GM19468 (cell line): ENCODE measurements around the gene TSPAN16.

Source experiments
- ATAC-seq: cut with Tn5 transposase; IDR thresholded peaks from one replicate; pipeline ENCODE4 v1.9.1; 2021; ENCODE audit warnings: mild to moderate bottlenecking, moderate library complexity, moderate number of reproducible peaks; ENCODE audit not compliant: unreplicated experiment; ENCODE audit errors: extremely low read depth

The TSPAN16 gene, protein sequence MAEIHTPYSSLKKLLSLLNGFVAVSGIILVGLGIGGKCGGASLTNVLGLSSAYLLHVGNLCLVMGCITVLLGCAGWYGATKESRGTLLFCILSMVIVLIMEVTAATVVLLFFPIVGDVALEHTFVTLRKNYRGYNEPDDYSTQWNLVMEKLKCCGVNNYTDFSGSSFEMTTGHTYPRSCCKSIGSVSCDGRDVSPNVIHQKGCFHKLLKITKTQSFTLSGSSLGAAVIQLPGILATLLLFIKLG

DNA sequence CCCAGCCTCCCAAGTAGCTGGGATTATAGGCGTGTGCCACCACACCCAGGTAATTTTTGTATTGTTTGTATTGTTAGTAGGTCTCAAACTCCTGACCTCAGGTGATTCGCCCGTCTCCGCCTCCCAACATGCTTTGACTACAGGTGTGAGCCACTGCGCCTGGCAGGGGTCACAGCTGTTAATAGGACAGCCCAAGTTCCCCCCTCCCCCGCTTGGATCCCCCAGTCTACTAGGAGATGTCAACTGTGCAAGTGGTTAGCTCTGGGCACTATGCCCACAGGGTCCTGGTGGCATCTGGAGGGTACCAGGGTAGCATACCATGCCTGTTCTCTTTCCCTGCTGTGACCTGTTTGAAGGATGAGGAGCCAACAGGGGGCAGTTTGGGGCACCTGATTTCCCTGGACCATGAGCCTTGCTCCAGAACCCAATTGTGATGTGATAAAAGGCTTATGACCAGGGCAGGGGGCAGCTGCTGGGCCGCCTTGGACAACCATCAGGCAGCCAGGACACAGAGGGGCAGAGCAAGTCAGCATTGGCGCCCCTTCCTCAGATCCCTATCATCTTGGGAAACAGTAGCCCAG lies at the start of gene TSPAN16:
Gene TSPAN16 (plus strand): TSS at position 496 of the 581 bp plus-strand sequence. CDS start 138 bp downstream, outside the sequence.
- no peak for ATAC-seq

DNA sequence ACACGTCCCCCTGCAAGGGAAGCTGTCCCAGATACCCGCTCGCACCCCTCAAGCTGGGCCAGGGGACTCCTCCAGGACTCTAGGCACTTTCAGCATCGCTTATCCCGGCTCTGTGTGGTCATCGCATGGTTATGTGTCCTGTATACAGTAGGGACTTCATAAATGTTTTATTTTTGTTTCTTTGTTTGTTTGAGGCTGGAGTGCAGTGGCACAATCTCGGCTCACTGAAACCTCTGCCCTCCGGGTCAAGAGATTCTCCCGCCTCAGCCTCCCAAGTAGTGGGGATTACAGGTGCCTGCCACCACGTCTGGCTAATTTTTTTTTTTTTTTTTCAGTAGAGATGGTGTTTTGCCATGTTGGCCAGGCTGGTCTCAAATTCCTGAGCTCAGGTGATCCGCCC lies 49.0 kb upstream of the TSPAN16 start:
- ATAC-seq: no peak

DNA sequence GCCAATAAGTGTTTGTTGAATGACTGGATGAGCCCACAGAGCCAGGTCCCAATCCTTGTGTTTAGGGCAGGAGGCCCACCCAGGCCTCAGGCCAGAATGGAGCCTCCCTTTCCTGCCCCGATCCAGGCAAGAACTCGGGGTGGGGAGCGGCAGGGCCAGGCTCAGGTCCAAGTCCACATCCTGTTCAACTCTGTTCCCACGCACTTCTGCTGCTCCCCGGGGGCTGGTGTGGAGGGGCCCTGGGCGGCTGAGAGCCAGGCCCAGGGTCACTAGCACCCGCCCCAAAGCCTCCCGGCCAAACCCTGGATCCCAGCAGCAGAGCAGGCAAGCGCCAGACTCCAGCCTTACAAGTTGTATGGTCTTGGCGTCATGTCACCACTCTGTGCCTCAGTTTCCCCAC lies 48.6 kb upstream of the TSPAN16 start:
- ATAC-seq: no peak

DNA sequence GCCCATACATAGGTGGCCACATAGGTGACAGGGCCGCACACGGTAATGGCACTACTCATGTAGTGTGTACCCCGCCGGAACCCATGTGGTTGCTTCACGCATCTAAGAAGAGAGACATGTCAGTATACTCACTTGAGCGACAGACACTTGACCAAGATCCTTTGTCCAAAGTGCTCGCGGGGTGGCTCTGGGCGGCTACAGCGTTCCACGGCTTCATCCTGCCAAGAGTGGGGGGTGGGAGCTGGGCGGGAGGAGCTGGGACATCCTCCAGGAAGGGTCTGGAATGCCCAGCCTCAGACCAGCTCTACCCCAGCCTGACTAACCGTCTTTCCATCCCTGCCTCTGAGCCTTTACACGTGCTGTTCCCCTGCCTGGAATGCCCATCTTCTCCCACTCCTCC lies 48.0 kb upstream of the TSPAN16 start:
- no peak for ATAC-seq

DNA sequence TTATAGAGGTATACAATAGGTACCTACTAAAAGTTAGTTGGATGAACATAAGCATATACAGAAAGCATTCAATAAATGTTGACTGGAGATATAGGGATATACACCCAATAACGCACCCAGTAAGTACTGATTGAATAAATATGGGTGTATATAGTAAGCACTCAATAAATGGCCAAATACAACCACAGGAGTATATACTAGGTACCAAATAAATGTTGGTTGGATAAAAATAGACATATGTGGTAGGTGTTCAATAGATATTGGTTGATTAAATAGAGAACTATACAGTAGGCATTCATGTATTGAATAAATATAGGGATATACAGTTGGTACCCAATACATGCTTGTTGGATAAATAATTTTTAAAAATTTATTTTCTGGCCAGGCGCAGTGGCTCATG lies 47.1 kb upstream of the TSPAN16 start:
- ATAC-seq: no peak

DNA sequence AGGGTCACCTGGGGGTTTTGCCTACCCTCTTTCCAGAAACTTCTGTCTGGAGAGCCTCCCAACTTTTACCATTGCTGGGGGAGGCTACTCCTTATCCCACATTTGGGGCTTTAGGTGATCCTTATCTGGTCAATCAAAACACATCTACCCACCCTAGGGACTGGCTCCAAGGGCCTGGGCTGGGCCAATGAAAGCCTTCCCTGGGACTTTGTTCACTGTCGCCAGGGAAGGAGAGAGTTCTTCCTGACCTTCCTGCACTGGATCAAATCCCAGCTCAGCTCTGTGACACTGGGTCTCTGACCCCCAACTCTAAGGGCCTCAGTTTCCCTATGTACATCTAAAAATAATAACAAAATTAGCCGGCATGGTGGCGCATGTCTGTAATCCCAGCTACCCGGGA lies 44.7 kb upstream of the TSPAN16 start:
- no peak for ATAC-seq

DNA sequence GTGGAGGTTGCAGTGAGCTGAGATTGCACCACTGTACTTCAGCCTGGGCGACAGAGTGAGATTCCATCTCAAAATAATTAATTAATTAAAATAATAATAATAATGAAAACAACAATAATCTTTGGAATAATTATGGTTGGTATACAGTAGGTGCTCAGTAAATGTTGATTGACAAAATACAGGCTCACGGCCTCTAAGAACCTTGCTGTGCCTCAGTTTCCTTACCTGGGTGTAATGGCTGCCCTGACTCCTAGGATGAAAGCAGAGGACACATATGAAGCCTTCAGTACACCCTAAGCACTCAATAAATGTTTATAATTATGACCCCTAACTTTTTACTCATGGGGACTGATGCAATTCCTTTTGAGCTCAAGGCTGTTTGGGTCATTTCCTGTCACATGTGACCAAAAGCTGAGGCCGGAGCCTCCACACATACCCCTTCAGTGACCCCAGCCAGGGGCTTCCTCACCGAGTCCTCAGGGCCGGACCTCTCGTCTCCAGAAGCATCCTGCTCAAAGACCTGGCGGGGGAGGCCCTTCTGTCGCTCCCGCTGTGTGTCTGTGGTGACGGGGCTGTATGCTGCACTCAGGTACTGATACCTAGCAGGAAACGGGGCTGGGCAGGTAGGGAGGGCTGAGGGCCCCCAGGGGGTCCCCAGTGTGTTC lies 44.2 kb upstream of the TSPAN16 start:
- no peak for ATAC-seq

DNA sequence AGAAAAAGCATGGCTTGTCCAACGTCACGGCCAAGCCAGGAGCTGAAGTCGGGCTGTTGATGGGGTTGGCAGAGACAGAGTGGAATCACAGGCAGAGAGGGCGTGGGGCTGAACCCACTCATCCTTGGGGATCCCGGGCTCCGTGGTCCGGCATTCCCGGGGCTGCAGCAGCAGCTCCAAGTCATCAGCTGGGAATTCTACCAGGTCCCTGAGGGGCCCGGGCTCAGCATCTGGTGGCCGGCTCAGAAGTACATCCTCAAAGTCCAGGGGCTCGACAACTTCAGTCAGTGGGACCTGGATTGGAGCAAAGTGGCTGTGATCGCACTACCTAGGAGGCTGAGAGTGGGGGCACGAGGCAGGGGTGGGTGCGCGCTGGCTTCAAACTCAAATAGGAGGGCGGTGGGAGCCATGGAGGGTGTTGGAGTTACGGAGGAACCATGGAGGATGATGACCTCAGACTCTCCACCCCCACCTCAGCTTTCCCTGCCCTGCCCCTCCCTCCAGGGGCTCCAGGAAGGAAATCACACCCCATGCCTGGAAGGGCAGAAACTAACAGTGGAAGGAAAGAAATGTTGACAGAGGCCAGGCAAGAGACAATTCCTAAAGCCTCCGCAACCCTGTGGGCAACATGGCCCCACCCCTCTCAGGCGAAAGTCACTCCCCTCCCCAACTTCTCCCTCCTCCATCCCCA lies 43.1 kb upstream of the TSPAN16 start:
- ATAC-seq: no peak

DNA sequence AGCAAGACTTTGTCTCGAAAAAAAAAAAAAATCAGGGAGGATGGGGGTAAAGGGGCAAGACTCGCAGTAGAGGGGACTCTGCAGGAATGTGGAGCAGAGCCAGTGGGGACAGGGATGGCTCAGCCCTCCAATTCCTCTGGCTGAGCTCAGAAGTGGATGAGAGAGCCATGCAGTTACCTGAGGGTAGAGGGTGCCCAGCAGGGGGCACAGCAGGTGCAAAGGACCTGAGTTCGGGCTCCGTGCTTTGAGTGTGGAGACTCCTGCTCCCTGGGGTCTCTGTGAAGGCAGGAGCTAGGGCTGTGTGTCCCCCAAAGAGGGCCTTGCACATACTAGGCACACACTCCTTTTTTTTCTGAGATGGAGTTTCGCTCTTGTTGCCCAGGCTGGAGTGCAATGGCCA lies 41.3 kb upstream of the TSPAN16 start:
- no peak for ATAC-seq

DNA sequence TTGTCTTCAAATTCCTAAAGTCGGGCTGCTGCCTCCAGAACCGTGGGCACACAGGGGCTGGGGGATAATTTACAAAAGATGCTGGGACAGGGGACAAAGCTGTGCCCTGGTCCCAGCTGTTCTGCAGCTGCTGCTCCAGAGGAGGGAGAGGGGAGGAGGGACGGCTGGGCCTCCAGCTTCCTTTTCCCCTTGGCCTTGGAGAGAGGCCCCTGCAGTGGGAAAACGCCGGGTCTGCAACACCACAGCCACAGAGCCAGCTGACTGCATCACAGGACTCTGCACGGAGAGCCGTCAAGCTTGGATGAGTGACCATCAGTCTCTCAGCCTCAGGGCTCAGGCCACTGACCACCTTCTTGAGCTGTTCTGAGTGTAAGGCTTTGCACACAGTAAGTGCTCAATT lies 39.8 kb upstream of the TSPAN16 start:
- no peak for ATAC-seq

DNA sequence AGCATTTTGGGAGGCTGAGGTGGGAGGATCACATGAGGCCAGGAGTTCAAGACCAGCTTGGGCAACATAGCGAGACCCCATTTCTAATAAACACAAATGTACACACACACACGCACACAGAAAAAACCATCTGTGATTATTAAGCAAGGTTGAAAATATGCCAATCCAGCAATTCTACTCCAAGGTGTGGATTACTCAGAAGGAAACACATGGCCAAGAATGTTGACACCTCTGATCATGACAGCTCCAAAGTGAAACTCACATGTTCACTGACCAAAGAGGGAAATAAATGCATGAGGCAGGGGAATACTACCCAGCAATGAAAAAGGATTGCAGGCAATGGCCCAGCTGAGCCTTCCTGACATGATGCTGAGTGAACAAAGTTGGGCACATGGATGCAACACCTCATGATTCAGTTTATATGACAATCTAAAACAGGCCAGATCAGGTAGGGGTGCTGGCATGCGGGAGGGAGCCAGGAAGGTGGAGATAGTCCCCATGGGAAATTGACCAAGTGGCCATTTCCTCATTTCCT lies 38.0 kb upstream of the TSPAN16 start:
- no peak for ATAC-seq

DNA sequence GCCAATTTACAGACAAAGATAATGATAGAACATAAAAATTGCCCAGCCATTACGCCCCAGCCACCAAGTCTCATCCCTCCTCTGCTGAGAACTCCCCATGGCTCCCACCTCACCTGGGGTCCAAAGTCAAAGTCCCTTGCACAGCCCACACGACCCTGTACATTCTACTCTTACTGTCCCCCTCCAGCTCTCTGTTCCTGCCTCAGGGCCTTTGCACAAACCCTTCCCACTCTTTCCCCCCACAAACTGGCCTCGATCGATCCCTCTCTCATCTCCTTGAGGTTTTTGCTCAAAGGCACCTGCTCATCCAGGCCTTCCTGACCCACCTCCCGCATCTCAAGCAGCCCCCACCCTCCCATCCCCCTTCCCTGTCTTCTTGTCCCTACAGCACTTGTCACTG lies 35.0 kb upstream of the TSPAN16 start:
- no peak for ATAC-seq

DNA sequence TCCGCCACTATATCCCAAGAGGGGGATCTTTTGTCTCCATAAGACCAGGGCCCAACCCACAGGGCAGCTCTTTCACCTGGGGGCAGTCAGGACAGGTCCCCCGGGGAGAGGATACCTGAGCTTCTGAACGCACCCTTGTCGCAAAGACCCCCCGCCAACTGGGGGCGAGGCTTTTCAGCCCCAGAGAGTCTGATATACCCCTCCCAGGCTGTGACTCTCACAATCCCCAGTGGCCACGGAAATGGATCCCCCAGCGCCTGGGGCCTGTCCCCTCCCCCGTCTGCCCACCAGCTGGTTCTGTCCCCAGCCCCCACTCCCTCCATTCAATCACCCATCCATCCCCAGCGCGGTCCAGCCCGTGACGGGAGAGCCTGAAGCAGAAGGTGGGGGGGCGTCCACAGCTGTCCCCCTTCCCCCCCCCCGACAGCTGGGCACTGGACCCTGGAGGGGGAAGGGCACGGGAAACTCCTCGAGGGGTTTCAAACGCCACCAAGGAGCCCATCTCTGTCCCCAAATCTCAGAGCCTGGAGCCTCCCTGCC lies 34.5 kb upstream of the TSPAN16 start:
- no peak for ATAC-seq

DNA sequence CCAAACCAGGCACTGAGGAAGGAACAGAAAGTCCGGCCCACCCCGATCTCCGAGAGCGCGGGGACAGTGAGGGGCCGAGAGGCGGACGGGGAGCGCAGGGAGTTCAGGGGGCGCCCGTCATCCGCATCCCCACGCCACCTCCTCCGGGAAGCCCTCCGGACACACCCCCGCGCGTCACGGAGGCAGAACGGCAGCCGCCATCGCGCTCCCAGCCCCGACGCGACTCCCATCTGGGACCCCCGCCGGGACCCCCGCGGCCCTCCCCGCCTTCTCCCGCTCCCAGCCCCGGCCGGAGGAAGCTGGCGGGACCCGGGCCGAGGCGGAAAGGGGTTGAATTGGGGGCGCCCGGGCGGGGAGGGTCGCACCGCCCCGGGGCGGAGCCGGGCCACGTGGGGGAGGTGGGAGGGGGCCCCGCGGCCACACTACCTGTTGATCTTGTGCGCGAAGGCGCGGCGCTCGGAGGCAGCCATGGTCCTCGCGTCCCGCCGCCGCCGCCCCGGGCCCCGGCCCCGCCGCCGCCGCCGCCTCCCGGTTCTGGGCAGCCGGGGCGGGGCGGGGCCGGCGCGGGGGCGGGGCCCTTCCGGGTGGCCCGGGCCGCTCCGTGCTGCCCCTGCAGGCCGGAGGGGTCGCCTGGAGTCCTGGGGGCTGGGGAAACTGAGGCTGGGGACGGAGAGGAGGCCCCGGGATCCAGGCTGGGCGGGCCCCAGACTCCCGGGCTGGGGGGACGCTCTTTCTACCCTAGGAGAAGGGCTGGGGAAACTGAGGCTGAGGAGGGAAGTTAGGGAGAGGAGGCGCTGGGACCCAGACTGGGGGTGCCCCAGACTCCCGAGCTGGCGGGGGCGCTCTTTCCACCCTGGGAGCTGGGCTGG lies 33.8 kb upstream of the TSPAN16 start, which contains the start of gene DOCK6:
Gene DOCK6 (minus strand): TSS at position 554 of the 869 bp plus-strand sequence. CDS start 84 bp downstream, at position 470.
- ATAC-seq: no peak

DNA sequence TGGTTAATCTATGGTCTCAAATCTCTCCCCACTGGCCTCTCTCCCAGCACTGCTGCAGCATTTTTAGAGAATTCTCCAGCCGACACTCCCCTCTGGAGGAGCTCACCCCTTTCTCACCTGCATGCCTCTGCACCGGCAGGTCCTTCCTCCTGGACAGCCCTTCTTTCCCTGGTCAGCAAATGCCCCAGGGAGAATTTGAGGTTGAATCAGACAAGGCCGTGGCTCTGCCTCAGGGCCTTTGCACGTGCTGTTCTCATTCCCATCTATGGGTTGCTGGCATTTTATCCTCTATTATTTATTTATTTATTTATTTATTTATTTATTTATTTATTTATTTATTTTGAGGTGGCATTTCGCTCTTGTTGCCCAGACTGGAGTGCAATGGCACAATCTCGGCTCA lies 32.2 kb upstream of the TSPAN16 start:
- ATAC-seq: no peak

DNA sequence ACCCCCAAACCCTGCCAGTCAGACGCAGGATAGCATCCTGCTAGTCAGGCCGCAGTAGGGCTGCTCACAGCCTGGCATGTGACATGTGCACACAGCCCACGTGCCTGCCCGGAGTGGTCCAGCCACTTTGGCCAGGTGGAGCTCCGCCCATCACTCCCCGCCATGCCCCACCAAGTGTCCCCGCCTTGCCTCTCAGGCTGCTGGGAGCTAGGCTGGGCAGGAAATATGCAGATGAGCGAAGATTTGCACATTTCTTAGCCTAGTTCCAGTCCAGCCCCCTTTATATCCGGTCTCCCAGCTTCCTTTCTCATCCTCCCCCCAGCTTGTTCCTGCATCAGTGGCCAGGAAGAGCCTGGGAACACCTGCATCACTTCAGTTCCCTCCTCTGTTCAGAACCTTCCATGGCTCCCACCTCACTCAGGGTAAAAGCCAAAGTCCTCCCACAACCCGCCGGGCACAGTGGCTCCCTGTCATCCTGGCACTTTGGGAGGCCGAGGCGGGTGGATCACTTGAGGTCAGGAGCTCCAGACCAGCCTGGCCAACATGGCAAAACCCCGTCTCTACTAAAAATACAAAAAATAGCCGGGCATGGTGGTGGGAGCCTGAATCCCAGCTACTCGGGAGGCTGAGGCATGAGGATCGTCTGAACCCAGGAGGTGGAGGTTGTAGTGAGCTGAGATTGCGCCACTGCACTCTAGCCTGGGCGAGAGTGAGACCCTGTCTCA lies 31.3 kb upstream of the TSPAN16 start:
- no peak for ATAC-seq

DNA sequence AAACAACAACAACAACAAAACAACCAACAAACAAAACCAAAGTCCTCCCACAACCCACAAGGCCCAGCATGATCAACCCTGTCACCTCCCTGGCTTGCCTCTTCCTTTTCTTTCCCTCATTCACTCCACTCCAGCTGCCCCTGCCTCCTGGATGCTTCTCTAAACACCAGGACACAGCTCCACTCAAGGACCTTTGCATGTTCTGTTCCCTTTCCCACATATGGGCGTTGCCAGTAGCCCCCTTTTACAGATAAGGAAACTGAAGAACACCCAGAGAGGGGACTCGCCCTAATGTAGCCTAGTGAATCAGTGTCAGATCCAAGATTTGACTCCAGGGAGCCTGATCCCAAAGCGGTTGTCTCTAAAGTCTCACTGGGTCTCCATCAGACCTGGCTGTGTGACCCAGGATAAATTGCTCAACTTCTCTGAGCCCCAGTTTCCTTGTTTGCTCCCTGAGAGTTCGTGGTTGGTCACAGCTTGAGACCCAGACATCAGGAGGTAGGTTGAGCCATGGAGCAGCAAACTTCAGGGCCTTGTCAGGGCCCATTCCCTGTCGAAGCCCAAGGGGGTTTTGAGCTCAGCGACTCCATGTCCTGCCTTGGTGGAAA lies 30.7 kb upstream of the TSPAN16 start:
- no peak for ATAC-seq

DNA sequence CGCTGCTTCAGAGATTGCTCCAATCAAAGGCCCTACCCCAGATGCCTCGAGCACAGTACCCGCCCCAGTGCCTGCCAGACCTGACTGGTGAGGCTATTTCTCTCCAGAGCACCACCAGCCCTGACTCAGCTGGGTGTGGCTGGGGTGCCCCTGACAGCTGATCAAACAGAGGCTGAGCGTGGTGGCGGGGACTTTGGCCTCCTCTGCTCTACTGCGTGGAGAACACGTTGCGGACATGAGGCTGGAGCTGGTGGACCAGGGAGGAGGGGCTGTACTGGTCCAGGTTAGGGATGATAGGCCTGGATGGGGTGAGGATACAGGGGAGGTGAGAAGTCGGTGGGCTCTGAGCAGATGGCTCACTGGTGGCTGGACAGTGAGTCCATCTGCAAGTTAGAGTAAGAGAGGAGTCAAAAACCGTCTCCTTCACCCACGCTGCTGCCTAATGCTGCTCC lies 30.1 kb upstream of the TSPAN16 start:
- no peak for ATAC-seq
